IMR-90 (cell line): ENCODE measurements around the gene URI1. TPM values are rescaled to one million over a fixed set of nuclear protein-coding genes. Genes with fewer than 3 reads are reported as not detected.

Experiments used
- ATAC-seq: fragments of 200-7000 bp; cut with Tn5 transposase; 2 replicates; pipeline ENCODE4 v1.9.1; 2020; ENCODE audit warnings: low read depth, mild to moderate bottlenecking, moderate library complexity
- BruUV-seq: library from RNA; stranded (reverse); fragments of 400-500 nt; replicated peaks from 2 replicates; lab custom pipeline; 2021; lab: Mats Ljungman, UMichigan
- CTCF ChIA-PET: fragments of 300-600 bp; formaldehyde crosslinking; extraction: SDS; loops from one replicate; lab custom pipeline; 2021; ENCODE audit warnings: antibody characterized with exemption; lab: Yijun Ruan, JAX
- POLR2A ChIA-PET: fragments of 300-600 bp; sonication (Branson Sonifier 250); formaldehyde crosslinking; loops from one replicate; lab custom pipeline; 2022; ENCODE audit warnings: antibody characterized with exemption; ENCODE audit not compliant: unreplicated experiment; lab: Charles Lee
- DNase-seq: peaks from one replicate; pipeline ENCODE4 v3.0.0; 2013
- H2AFZ ChIP-seq: replicated peaks from 2 replicates; pipeline ENCODE3; 2013; ENCODE audit warnings: low read length, mild to moderate bottlenecking; ENCODE audit not compliant: poor library complexity
- H2AK5ac ChIP-seq: 2 replicates; pipeline ENCODE4 v1.6.1; 2013; ENCODE audit warnings: low read depth, low read length, inconsistent platforms
- H2AK9ac ChIP-seq: replicated peaks from 2 replicates; pipeline ENCODE3; 2013; ENCODE audit warnings: mild to moderate bottlenecking, low read depth, low read length, moderate library complexity; ENCODE audit not compliant: poor library complexity
- H2BK120ac ChIP-seq: 2 replicates; pipeline ENCODE4 v1.6.1; 2013; ENCODE audit warnings: low read depth, low read length, inconsistent platforms
- H2BK15ac ChIP-seq: 3 replicates; pipeline ENCODE4 v1.6.1; 2013; ENCODE audit warnings: low read depth, low read length, inconsistent platforms
- H2BK20ac ChIP-seq: 2 replicates; pipeline ENCODE4 v1.6.1; 2013; ENCODE audit warnings: low read depth, mild to moderate bottlenecking, inconsistent platforms, low read length, moderate library complexity
- H2BK5ac ChIP-seq: 2 replicates; pipeline ENCODE4 v1.6.1; 2013; ENCODE audit warnings: mild to moderate bottlenecking, low read depth, low read length, inconsistent platforms; ENCODE audit not compliant: poor library complexity, severe bottlenecking
- H3K14ac ChIP-seq: replicated peaks from 2 replicates; pipeline ENCODE4 v1.6.1; 2013; ENCODE audit warnings: low read depth, low read length, inconsistent platforms
- H3K18ac ChIP-seq: 2 replicates; pipeline ENCODE4 v1.6.1; 2013; ENCODE audit warnings: low read depth, low read length, control low read depth
- H3K23ac ChIP-seq: 2 replicates; pipeline ENCODE4 v1.6.1; 2013; ENCODE audit warnings: low read depth, low read length, inconsistent platforms
- H3K27ac ChIP-seq: 2 replicates; pipeline ENCODE4 v1.5.1; 2013; ENCODE audit warnings: mild to moderate bottlenecking, control low read depth, low read length; ENCODE audit not compliant: insufficient read depth
- H3K27me3 ChIP-seq: 2 replicates; pipeline ENCODE4 v1.6.1; 2013; ENCODE audit warnings: low read length; ENCODE audit not compliant: control insufficient read depth, insufficient read depth
- H3K36me3 ChIP-seq: 2 replicates; pipeline ENCODE4 v1.6.1; 2013; ENCODE audit warnings: low read length, mixed read lengths; ENCODE audit not compliant: control insufficient read depth, insufficient read depth
- H3K4ac ChIP-seq: 2 replicates; pipeline ENCODE4 v1.6.1; 2013; ENCODE audit warnings: low read depth, low read length, inconsistent platforms
- H3K4me1 ChIP-seq: 2 replicates; pipeline ENCODE4 v1.6.1; 2013; ENCODE audit warnings: low read length, mixed read lengths; ENCODE audit not compliant: control insufficient read depth, insufficient read depth
- H3K4me2 ChIP-seq: 2 replicates; pipeline ENCODE4 v1.6.1; 2013; ENCODE audit warnings: low read depth, mild to moderate bottlenecking, control low read depth, low read length, moderate library complexity
- H3K4me3 ChIP-seq: 2 replicates; pipeline ENCODE4 v1.5.1; 2013; ENCODE audit warnings: low read depth, mild to moderate bottlenecking, control low read depth, low read length, moderate library complexity; ENCODE audit not compliant: insufficient read depth
- H3K56ac ChIP-seq: 2 replicates; pipeline ENCODE4 v1.6.1; 2013; ENCODE audit warnings: low read length, inconsistent platforms; ENCODE audit not compliant: insufficient read depth; ENCODE audit errors: extremely low read depth
- H3K79me1 ChIP-seq, 2 experiments: 2 replicates each; pipeline ENCODE4 v1.6.1; 2013; ENCODE audit warnings: low read length in 2 of 2, inconsistent platforms in 1 of 2, low read depth in 1 of 2
- H3K9ac ChIP-seq: 2 replicates; pipeline ENCODE4 v1.6.1; 2013; ENCODE audit warnings: low read depth, low read length, control low read depth
- H3K9me1 ChIP-seq: 2 replicates; pipeline ENCODE4 v1.6.1; 2013; ENCODE audit warnings: low read length, inconsistent platforms; ENCODE audit not compliant: insufficient read depth
- H3K9me3 ChIP-seq: 2 replicates; pipeline ENCODE4 v1.6.1; 2013; ENCODE audit warnings: low read length; ENCODE audit not compliant: control insufficient read depth, insufficient read depth
- H4K20me1 ChIP-seq: 2 replicates; pipeline ENCODE4 v1.6.1; 2013; ENCODE audit warnings: low read length, inconsistent platforms; ENCODE audit not compliant: insufficient read depth
- H4K5ac ChIP-seq: 2 replicates; pipeline ENCODE4 v1.6.1; 2013; ENCODE audit warnings: mild to moderate bottlenecking, low read depth, low read length, control low read depth
- H4K8ac ChIP-seq, 2 experiments: 2 replicates each; pipeline ENCODE4 v1.6.1; 2013; ENCODE audit warnings: low read depth in 2 of 2, low read length in 2 of 2, control low read depth in 1 of 2, inconsistent platforms in 1 of 2
- H4K91ac ChIP-seq: 2 replicates; pipeline ENCODE4 v1.6.1; 2013; ENCODE audit warnings: low read depth, low read length, inconsistent platforms; ENCODE audit not compliant: insufficient read depth
- BHLHE40 ChIP-seq: fragments of 150-350 bp; IDR thresholded peaks from 2 replicates; pipeline ENCODE4 v1.6.1; 2016; ENCODE audit warnings: mild to moderate bottlenecking, low read depth, low read length
- CEBPB ChIP-seq: IDR thresholded peaks from 2 replicates; pipeline ENCODE4 v1.6.1; 2012; ENCODE audit warnings: low read depth, low read length, improper control_type of control experiment
- CHD1 ChIP-seq: IDR thresholded peaks from 2 replicates; pipeline ENCODE4 v1.6.1; 2012; ENCODE audit warnings: low read depth, low read length, improper control_type of control experiment
- FOS ChIP-seq: fragments of 150-350 bp; IDR thresholded peaks from 2 replicates; pipeline ENCODE4 v1.6.1; 2016; ENCODE audit warnings: low read depth, low read length
- MAFK ChIP-seq: IDR thresholded peaks from 2 replicates; pipeline ENCODE4 v1.6.1; 2012; ENCODE audit warnings: low read depth, low read length, improper control_type of control experiment
- MAZ ChIP-seq: IDR thresholded peaks from 2 replicates; pipeline ENCODE4 v1.6.1; 2012; ENCODE audit warnings: low read depth, mild to moderate bottlenecking, low read length, improper control_type of control experiment, moderate library complexity, borderline replicate concordance
- MXI1 ChIP-seq: IDR thresholded peaks from 2 replicates; pipeline ENCODE4 v1.6.1; 2012; ENCODE audit warnings: low read depth, mild to moderate bottlenecking, low read length, moderate library complexity, borderline replicate concordance
- NFE2L2 ChIP-seq: fragments of 150-350 bp; IDR thresholded peaks from 2 replicates; pipeline ENCODE4 v1.6.1; 2016; ENCODE audit warnings: low read depth, mild to moderate bottlenecking, low read length
- POLR2A ChIP-seq: IDR thresholded peaks from 2 replicates; pipeline ENCODE4 v1.6.1; 2012; ENCODE audit warnings: mild to moderate bottlenecking, low read depth, low read length
- RAD21 ChIP-seq: IDR thresholded peaks from 2 replicates; pipeline ENCODE4 v1.6.1; 2012; ENCODE audit warnings: low read length, improper control_type of control experiment
- RFX5 ChIP-seq: IDR thresholded peaks from 2 replicates; pipeline ENCODE4 v1.8.0; 2012; ENCODE audit warnings: low read depth, mild to moderate bottlenecking, low read length, moderate library complexity
- SMC3 ChIP-seq: fragments of 150-350 bp; IDR thresholded peaks from 2 replicates; pipeline ENCODE4 v1.6.1; 2016; ENCODE audit warnings: low read depth, mild to moderate bottlenecking, antibody characterized with exemption, low read length, moderate library complexity
- WGBS, 2 experiments: methylation state at CpG; one replicate each; pipeline versions ENCODE4 v1.1.5 to v1.1.7; 2013; ENCODE audit warnings: missing lambda C conversion rate in 2 of 2; ENCODE audit not compliant: insufficient read length in 1 of 2; ENCODE audit errors: extremely low coverage in 2 of 2; 5-methylcytosine and 5-hydroxymethylcytosine counted together
- dilution Hi-C: fragments of 300-500 bp; cut with HindIII; formaldehyde crosslinking; loops from one replicate; pipeline ENCODE4 v1.14.3; 2018; ENCODE audit warnings: low sequenced_read_pairs; ENCODE audit not compliant: unreplicated experiment
- in situ Hi-C: fragments of 300-500 bp; cut with MboI; formaldehyde crosslinking; loops from 3 replicates; pipeline ENCODE4 v1.14.3; 2019; ENCODE audit warnings: low sequenced_read_pairs, inconsistent platforms, mixed read lengths
- intact Hi-C: fragments of 100-400 bp; cut with micrococcal nuclease; formaldehyde crosslinking; loops from 2 replicates; pipeline ENCODE4 v1.10.0; 2022
- polyA plus RNA-seq, 3 experiments: library from polyadenylated mRNA; depleted of rRNA; stranded (reverse); fragments of >200 nt; gene quantifications; 2 replicates each; pipeline ENCODE4 v1.2.3, GENCODE V29; 2012; ENCODE audit warnings: low replicate concordance in 1 of 3
- total RNA-seq: library from RNA; depleted of rRNA; stranded (reverse); fragments of >200 nt; gene quantifications from 2 replicates; pipeline ENCODE4 v1.2.3, GENCODE V29; 2012
- TF ChIP-seq, protein P1 (sequence below): fragments of 150-350 bp; IDR thresholded peaks from 2 replicates; pipeline ENCODE4 v1.6.1; 2017; ENCODE audit warnings: mild to moderate bottlenecking, antibody characterized with exemption, low read length, low read depth

Gene URI1
- total and polyA plus RNA-seq, 2 of the 4 experiments (the other 2 are of a cell fraction): 43.2 to 45.3 TPM

DNA sequence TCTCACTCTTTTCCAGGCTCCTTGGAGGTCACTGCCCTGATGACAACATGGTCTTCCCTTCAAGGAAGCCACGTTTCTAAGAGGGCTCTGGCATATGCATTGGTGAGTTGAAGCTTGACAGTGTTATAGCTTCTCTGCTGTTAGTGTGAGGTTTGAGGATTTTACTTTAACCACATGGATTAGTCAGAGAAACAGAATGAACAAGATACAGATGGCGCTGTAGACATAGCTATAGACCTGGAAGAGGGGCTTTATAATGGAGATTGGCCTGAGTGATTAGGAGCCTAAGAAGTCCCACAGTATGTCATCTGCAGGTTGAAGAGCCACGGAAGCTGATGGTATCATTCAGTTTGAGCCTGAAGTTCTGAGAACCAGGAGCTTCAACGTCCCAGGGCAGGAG lies 18.4 kb upstream of the URI1 start:
- Histone ChIP-seq H2BK20ac (no peak overlapping the region), H2AK9ac (no peak overlapping the region), H3K9me1 (no peaks in the 10 kb centered on the region), H4K91ac (no peak overlapping the region), H3K36me3 (no peaks in the 10 kb centered on the region), H3K23ac (no peak overlapping the region), H2AK5ac (no peak overlapping the region), H3K14ac (no peak overlapping the region), H2BK5ac (no peak overlapping the region), H3K56ac (no peak overlapping the region), H3K4ac (no peak overlapping the region), H3K9ac (no peak overlapping the region), H3K18ac (no peak overlapping the region), H3K79me1 (no peaks in the 10 kb centered on the region), H3K4me1 (no peaks in the 10 kb centered on the region), H2BK15ac (no peak overlapping the region), H3K4me3 (no peak overlapping the region), H3K27ac (no peak overlapping the region), H3K27me3 (no peaks in the 10 kb centered on the region), H3K4me2 (no peak overlapping the region), H4K8ac (no peak overlapping the region), H2AFZ (no peak overlapping the region), H2BK120ac (no peak overlapping the region), H3K9me3 (no peaks in the 10 kb centered on the region; the same call in 1 of the 2 replicates), H4K20me1 (no peaks in the 10 kb centered on the region), H4K5ac (no peak overlapping the region)
- intact Hi-C loops: no loop called here
- TF ChIP-seq RAD21 (no peak), MAZ (no peak), CEBPB (no peak), MAFK (no peak), FOS (no peak), POLR2A (no peak), MXI1 (no peak), SMC3 (no peak), NFE2L2 (no peak), RFX5 (no peak), BHLHE40 (no peak), CHD1 (no peak)
- TF ChIP-seq, protein P1, sequence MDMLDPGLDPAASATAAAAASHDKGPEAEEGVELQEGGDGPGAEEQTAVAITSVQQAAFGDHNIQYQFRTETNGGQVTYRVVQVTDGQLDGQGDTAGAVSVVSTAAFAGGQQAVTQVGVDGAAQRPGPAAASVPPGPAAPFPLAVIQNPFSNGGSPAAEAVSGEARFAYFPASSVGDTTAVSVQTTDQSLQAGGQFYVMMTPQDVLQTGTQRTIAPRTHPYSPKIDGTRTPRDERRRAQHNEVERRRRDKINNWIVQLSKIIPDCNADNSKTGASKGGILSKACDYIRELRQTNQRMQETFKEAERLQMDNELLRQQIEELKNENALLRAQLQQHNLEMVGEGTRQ: no peak
- in situ Hi-C loops: no loop called here
- dilution Hi-C loops: no loop called here
- CTCF ChIA-PET: no interaction called here
- WGBS, 2 experiments: 33% methylated on average over 1 of the region's 4 CpGs; no CpG with 5 or more reads in 1 of the 2 experiments
- DNase-seq (no peak), ATAC-seq (no peak)
- POLR2A ChIA-PET: no interaction called here
- no TSS peak for BruUV-seq
